ENCODE data around the gene SREBF1.

Gene SREBF1

GRCh38 chr17:17801800-17802481, 34.8 kb downstream of the SREBF1 start:
- no peak for TF ChIP-seq CTCF (IDR thresholded peaks at IDR 0.05)

GRCh38 chr17:17800504-17801021, 36.2 kb downstream of the SREBF1 start:
- no peak for TF ChIP-seq CTCF (IDR thresholded peaks at IDR 0.05)

GRCh38 chr17:17798573-17799255, 38.1 kb downstream of the SREBF1 start:
- no peak for TF ChIP-seq CTCF (IDR thresholded peaks at IDR 0.05)

GRCh38 chr17:17798010-17798556, 38.7 kb downstream of the SREBF1 start:
- TF ChIP-seq CTCF (IDR thresholded peaks at IDR 0.05), result no peak

- TF ChIP-seq CTCF (IDR thresholded peaks at IDR 0.05), result no peak
Observed at GRCh38 chr17:17797119-17797809, 39.5 kb downstream of the SREBF1 start.

GRCh38 chr17:17796787-17797061, 40.1 kb downstream of the SREBF1 start:
- no peak for TF ChIP-seq CTCF (IDR thresholded peaks at IDR 0.05)

- no peak for TF ChIP-seq CTCF (IDR thresholded peaks at IDR 0.05)
Observed at GRCh38 chr17:17795946-17796786, 40.6 kb downstream of the SREBF1 start.
